Stimulated activated CD4-positive, alpha-beta T cell treated with anti-CD3 and anti-CD28 coated beads, Interleukin-1b, Interleukin-23, amount 100 ng/mL, for 24 hours (primary cell): ENCODE data around the gene BABAM2.
A peak's percentile ranks its signal among the peaks of the same experiment; 100 is the strongest.
"Not testable (repeated sequence)": the region's sequence is repeated elsewhere in the genome, so short reads cannot be mapped to it uniquely, and the experiment has no call there.

ENCODE experiments used
- DNase-seq, 4 experiments: peaks; one replicate each; pipeline ENCODE4 v3.0.0-alpha.2; 2020; ENCODE audit warnings: low read depth in 4 of 4, low spot score in 1 of 4

Gene BABAM2

GRCh38 chr2:27940090-27940671 lies 49.7 kb downstream of the BABAM2 start:
- DNase-seq, result no peak

DNA sequence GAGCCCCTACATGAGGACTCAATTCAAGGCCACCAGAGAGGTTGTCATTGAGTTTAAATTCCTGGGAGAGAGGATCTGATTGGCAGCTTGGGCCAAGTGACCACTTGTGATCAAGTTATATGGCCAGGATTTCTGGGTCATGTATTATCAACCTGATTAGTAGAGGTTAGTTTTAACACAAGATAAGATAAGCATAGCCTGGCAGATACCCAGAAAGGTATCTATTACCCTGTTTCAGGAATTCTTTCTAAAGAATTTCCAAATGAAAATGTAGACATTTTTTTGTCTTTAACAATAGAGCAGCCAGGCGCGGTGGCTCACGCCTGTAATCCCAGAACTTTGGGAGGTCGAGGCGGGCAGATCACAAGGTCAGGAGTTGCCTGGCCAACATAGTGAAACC lies 50.5 kb downstream of the BABAM2 start:
- no peak for DNase-seq

GRCh38 chr2:27942612-27943547 lies 52.4 kb downstream of the BABAM2 start:
- DNase-seq, result no peak

- DNase-seq, result no peak
Measured at GRCh38 chr2:27946530-27947060, 56.1 kb downstream of the BABAM2 start.

- no peak for DNase-seq
Measured at GRCh38 chr2:27952070-27952469, 61.5 kb downstream of the BABAM2 start.

DNA sequence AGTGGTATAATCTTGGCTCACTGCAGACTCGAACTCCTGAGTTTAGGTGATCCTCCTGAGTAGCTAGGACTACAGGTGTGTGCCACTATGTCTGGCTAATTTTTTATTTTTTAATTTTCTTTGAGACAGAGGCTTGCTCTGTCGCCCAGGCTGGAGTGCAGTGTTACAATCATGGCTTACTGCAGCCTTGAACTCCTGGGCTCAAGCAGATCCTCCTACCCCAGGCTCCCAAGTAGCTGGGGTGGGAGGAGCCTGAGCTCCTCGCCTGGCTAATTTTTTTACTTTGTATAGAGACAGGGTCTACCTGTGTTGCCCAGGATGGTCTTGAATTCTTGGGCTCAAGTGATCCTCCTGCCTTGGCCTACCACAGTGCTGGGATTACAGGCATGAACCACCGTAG lies 62.5 kb downstream of the BABAM2 start:
- DNase-seq, result no peak

GRCh38 chr2:27954221-27954673 lies 63.7 kb downstream of the BABAM2 start:
- no peak for DNase-seq

DNA sequence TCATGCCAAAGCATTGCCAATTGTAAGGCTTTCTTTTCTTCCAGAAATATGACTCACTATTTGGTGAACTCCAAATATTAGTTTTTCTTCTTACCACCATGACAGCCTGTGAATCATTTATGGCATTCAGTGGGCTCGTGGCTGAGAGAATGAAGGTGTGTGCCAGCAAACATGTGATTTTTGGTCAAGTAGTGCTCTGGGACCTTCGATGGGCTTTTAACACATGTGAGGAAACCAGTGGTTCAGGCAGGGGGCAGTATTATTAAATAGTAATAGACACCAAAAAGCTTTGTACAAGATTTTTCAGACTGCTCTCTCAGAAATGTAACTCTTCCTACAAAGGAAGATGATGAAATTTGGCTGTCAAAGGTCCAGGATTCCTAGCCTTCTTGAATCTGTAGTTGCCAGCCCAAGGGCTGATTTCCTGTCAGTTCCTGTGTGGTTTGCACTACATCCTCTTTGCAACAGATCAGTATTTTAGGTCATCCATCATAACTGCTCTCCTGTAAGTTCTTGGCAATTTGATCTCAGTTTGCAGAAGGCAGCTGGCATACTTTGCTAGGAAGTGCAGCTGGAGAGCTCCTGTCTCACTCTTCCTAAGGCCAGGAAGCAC lies 64.3 kb downstream of the BABAM2 start:
- DNase-seq, result peak in 1 of 4 experiments; percentile 33

- DNase-seq, result no peak
Measured at GRCh38 chr2:27955384-27956161, 65.0 kb downstream of the BABAM2 start.

DNA sequence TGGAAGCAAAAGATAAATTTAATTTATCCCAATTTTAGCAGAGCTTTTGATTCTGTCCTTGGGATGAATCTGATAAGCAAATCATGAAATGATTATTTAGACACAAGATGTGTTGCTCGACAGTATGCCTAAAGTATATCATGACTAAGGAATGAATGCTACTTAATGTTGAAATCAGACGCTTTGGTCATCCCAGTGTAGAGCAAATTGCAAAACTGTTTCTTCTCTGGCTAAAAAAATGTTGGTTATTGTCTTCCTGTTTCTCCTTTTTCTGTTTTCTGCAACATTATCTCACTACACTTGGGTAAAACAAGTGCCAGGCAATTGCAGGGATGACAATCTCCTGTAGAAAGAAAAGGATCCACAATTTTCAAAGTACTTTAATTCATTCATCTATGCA lies 66.4 kb downstream of the BABAM2 start:
- DNase-seq, result no peak

DNA sequence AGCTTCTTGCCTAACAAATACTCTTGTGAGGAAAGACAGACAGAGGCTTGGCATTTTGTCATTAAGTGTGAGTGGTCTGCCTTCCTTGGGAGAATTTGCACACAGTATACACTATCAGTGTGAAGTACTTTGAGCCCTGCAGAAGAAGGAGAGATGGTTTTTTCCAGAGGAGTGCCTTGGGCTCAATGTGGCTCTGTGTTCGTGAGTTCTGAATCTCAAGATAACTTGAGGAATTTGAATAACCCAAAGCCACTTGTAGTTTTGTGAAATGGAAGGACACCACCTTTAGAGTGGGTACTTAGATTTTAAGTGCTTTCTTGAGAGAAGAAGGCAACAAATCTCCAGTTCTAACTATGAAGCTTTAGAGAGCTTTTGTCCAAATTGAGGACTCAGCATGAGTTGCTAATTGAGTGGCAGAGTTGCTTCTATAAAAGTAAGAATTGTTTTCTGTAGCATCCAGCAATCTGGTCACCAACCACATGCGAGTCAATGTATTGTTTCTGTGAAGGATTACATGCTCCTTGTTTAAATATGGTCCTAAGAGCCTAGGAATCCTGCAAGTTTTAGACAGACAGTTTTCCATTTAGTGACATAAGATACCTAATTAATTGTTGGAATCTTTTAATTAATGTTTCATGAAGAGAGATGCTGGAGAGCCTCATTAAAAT lies 68.3 kb downstream of the BABAM2 start:
- no peak for DNase-seq

GRCh38 chr2:27959496-27959895 lies 69.0 kb downstream of the BABAM2 start:
- no peak for DNase-seq

DNA sequence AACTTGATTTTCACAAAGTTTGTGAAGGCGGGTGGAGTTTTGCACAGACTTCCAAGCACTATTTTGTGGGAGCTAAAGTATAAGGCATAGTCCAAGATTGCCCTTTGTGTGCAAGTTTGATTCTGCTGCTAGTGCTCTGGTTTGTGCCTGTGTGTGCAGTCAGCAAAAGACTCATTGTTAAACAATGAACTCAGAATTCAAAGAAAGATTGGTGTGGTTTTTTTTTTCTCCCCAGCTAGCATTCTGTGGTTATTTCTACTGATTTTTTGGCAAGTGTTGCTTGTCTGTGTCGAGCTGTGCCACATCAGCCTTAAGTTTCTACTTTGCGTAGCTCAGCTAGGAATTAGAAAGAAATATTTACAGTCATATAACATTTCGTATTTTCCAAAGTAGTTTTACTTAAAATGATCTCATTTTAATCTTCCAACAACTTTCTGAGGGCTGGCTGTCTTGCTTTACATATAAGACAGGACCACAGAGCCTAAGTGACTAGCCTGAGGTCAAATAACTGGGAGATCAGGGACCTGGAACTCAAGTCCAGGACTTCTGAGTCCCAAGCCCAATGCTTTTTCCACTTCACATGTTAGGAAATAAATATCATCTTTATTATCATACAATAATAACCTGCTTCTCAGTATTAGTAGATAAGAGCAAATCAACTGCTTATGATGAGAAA lies 69.8 kb downstream of the BABAM2 start:
- DNase-seq, result no peak

- DNase-seq, result no peak
Measured at GRCh38 chr2:27962006-27962405, 71.5 kb downstream of the BABAM2 start.

DNA sequence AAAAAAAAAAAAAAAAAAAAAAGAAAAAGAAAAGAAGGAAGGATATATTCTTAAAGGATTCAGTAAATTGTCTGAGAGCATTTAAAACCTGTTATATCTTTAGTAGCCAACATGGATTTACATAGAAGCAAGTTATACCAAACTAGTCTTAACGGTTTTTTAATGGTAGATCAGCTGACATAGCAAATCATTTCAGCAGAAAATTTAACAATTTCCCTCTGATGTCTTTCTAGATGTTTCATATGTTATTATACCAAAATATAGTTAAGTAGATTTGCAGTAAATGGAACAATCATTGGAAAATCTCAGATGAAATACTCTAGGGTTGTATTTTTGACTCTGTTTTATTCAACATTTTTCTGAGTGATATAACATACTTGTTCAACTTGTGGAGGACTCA lies 72.9 kb downstream of the BABAM2 start:
- no peak for DNase-seq

DNA sequence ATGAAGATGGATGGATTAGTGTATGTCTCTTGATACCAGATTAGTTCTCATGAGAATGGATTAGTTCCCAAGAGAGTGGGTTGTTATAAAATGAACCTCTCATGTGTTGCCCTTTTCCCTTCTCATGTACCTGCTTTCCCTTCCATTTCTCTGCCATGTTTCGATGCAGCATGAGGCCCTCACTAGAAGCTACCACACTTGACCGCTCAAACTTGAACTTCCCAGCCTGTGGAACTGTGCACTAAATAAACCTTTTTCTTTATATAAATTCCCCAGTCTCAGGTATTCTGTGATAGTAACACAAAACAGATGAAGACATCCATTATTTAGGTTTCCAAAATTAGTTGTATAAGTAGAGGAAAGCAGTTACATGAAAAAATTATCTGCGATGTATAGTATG lies 73.5 kb downstream of the BABAM2 start:
- no peak for DNase-seq

DNA sequence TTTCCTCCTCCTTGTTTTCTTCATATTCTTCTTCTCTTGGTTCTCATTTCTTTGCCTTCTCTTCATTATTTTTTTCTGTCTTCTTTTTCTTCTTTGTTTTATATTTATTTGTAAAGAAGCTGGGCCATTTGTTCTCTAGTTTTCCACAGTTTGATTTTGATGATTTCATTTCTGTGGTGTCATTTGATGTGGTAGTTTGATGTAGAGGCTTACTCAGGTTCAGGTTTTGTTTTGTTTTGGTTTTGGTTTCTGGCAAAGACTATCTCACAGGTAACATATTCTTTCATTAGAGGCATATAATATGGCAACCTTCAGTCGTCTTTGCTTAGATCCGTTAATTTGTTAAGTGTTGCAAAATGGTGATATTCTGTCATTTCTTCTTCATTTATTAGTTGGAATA lies 75.3 kb downstream of the BABAM2 start:
- DNase-seq, result no peak

DNA sequence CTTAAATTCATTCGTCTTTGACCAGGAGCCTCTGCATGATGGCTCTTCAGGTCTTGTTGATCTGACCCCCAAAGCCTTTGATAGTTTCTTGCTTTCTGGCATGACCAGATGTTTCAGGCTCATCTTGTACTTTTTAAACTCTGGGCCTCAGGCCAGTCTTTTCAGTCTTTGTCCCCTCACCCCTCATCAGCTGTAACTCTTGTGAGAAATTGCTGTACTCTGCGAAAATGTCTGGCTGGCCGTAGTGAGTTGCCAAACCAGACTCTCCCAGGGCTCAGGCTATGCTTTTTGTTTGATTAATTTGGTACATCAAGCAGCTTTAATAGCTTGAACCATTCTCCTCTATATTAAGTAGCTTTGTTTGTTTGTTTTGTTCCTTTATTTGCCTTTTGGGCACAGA lies 75.9 kb downstream of the BABAM2 start:
- DNase-seq, result no peak

- no peak for DNase-seq
Measured at GRCh38 chr2:27967076-27967475, 76.5 kb downstream of the BABAM2 start.

DNA sequence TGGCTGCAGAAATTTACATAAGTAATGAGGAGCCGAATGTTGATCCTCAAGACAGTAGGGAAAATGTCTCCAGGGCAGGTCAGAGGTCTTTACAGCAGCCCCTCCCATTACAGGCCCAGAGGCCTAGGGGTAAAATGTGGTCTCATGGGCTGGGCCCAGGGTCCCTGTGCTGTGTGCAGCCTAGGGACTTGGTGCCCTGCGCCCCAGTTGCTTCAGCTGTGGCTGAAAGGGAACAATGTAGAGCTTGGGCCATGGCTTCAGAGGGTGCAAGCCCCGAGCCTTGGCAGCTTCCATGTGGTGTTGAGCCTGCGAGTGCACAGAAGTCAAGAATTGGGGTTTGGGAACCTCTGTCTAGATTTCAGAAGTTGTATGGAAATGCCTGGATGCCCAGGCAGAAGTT lies 77.5 kb downstream of the BABAM2 start:
- not testable (repeated sequence) for DNase-seq
